CD14-positive monocyte (primary cell): ENCODE results near the gene EXOC6B. TPM values are rescaled to one million over a fixed set of nuclear protein-coding genes. Genes with fewer than 3 reads are reported as not detected.

Source experiments
- DNase-seq, 3 donors: peaks; one replicate each; pipeline ENCODE4 v3.0.0-alpha.2; 2011 to 2022
- H2AFZ ChIP-seq: 2 replicates; pipeline ENCODE4 v1.6.0; 2012; ENCODE audit warnings: mild to moderate bottlenecking, low read depth, low read length, inconsistent platforms; ENCODE audit not compliant: insufficient read depth, poor library complexity, severe bottlenecking
- H3K27ac ChIP-seq, 2 donors: 1 replicate in 1 of 2; 2 replicates in 1 of 2; pipeline ENCODE4 v1.5.1; 2012 to 2013; ENCODE audit warnings: low read length in 2 of 2, control low read depth in 1 of 2, inconsistent platforms in 1 of 2, low read depth in 1 of 2, mild to moderate bottlenecking in 1 of 2
- H3K27me3 ChIP-seq, 2 donors: one replicate each; pipeline versions ENCODE4 v1.6.0 to v1.6.1; 2011 to 2013; ENCODE audit warnings: low read length in 2 of 2; ENCODE audit not compliant: control insufficient read depth in 2 of 2, insufficient read depth in 2 of 2
- H3K36me3 ChIP-seq, 2 donors: replicated peaks in 1 of 2; 1 replicate in 1 of 2; 2 replicates in 1 of 2; pipeline versions ENCODE4 v1.5.1 to v1.6.1; 2012 to 2013; ENCODE audit warnings: low read length in 2 of 2, control low read depth in 1 of 2, inconsistent platforms in 1 of 2, mild to moderate bottlenecking in 1 of 2; ENCODE audit not compliant: insufficient read depth in 2 of 2, control insufficient read depth in 1 of 2
- H3K4me1 ChIP-seq, 2 donors: 1 replicate in 1 of 2; 2 replicates in 1 of 2; pipeline versions ENCODE4 v1.5.1 to v1.6.1; 2012 to 2013; ENCODE audit warnings: low read length in 2 of 2, control low read depth in 1 of 2, inconsistent platforms in 1 of 2, mild to moderate bottlenecking in 1 of 2, moderate library complexity in 1 of 2; ENCODE audit not compliant: insufficient read depth in 2 of 2, control insufficient read depth in 1 of 2
- H3K4me2 ChIP-seq: replicated peaks from 2 replicates; pipeline ENCODE3; 2012; ENCODE audit warnings: low read length, moderate library complexity, mild to moderate bottlenecking; ENCODE audit not compliant: poor library complexity, severe bottlenecking; ENCODE audit errors: extremely low read depth
- H3K4me3 ChIP-seq, 3 experiments: fragments of 200-600 bp in 1 of 3; sonication (generic) in 1 of 3; replicated peaks in 1 of 3; 1 replicate in 2 of 3; 2 replicates in 1 of 3; pipeline ENCODE4 v1.5.1; 2011 to 2013; ENCODE audit warnings: low read length in 3 of 3, mild to moderate bottlenecking in 3 of 3, control low read depth in 2 of 3, low read depth in 2 of 3, inconsistent platforms in 1 of 3, moderate library complexity in 1 of 3
- H3K79me2 ChIP-seq: 2 replicates; pipeline ENCODE4 v1.6.0; 2012; ENCODE audit warnings: mild to moderate bottlenecking, control low read depth, inconsistent platforms, low read length, moderate library complexity; ENCODE audit not compliant: insufficient read depth
- H3K9ac ChIP-seq: 2 replicates; pipeline ENCODE4 v1.6.0; 2017; ENCODE audit warnings: low read length, mild to moderate bottlenecking; ENCODE audit not compliant: insufficient read depth, poor library complexity, severe bottlenecking
- H3K9me3 ChIP-seq, 2 donors: replicated peaks in 1 of 2; 1 replicate in 1 of 2; 2 replicates in 1 of 2; pipeline versions ENCODE4 v1.5.1 to v1.6.1; 2012 to 2013; ENCODE audit warnings: low read length in 2 of 2, control low read depth in 1 of 2; ENCODE audit not compliant: control insufficient read depth in 1 of 2, insufficient read depth in 1 of 2
- H4K20me1 ChIP-seq: 2 replicates; pipeline ENCODE4 v1.6.0; 2012; ENCODE audit warnings: mild to moderate bottlenecking, low read length, control low read depth, moderate library complexity; ENCODE audit not compliant: insufficient read depth
- H3K27ac Mint-ChIP-seq, 7 donors: one replicate each; pipeline ENCODE4 v1.8.0; 2020; ENCODE audit warnings: mild to moderate bottlenecking in 7 of 7, mixed read lengths in 7 of 7, moderate library complexity in 6 of 7, inconsistent platforms in 2 of 7
- H3K27me3 Mint-ChIP-seq, 3 donors: one replicate each; pipeline ENCODE4 v1.8.0; 2021 to 2022; ENCODE audit warnings: low read depth in 3 of 3, mild to moderate bottlenecking in 3 of 3, mixed read lengths in 3 of 3, moderate library complexity in 3 of 3, inconsistent platforms in 1 of 3
- H3K36me3 Mint-ChIP-seq, 2 donors: one replicate each; pipeline ENCODE4 v1.8.0; 2020; ENCODE audit warnings: mixed read lengths in 2 of 2, inconsistent platforms in 1 of 2, mild to moderate bottlenecking in 1 of 2
- H3K4me1 Mint-ChIP-seq: one replicate; pipeline ENCODE4 v1.8.0; 2020; ENCODE audit warnings: mild to moderate bottlenecking, mixed read lengths
- H3K4me3 Mint-ChIP-seq, 2 donors: one replicate each; pipeline ENCODE4 v1.8.0; 2020; ENCODE audit warnings: mild to moderate bottlenecking in 2 of 2, mixed read lengths in 2 of 2, moderate library complexity in 1 of 2
- H3K9me3 Mint-ChIP-seq, 7 donors: one replicate each; pipeline ENCODE4 v1.8.0; 2020 to 2022; ENCODE audit warnings: mixed read lengths in 7 of 7, mild to moderate bottlenecking in 6 of 7, moderate library complexity in 6 of 7, inconsistent platforms in 2 of 7
- WGBS: methylation state at CpG from one replicate; pipeline ENCODE4 v1.1.5; 2013; ENCODE audit warnings: missing lambda C conversion rate; ENCODE audit not compliant: insufficient coverage; 5-methylcytosine and 5-hydroxymethylcytosine counted together
- intact Hi-C, 2 donors: fragments of 100-400 bp; cut with micrococcal nuclease; formaldehyde crosslinking; loops; one replicate each; pipeline versions ENCODE4 v1.15.0 to v1.15.1; 2023
- polyA plus RNA-seq, 3 donors: library from polyadenylated mRNA; depleted of rRNA in 1 of 3; unstranded in 2 of 3; stranded (reverse) in 1 of 3; fragments of 300-500 nt in 2 of 3; fragments of >200 nt in 1 of 3; fragmentation: Illumina TruSeq in 2 of 3; gene quantifications; 1 replicate in 2 of 3; 2 replicates in 1 of 3; pipeline ENCODE4 v1.2.3, GENCODE V29; 2012 to 2021
- TF ChIP-seq, protein P1 (sequence below): fragments of 200-600 bp; IDR thresholded peaks from one replicate; pipeline ENCODE4 v1.8.0; 2022; ENCODE audit warnings: antibody characterized with exemption, mild to moderate bottlenecking

Gene EXOC6B
- polyA plus RNA-seq, 3 donors: 1.8 to 2.8 (median 2.1) TPM

DNA sequence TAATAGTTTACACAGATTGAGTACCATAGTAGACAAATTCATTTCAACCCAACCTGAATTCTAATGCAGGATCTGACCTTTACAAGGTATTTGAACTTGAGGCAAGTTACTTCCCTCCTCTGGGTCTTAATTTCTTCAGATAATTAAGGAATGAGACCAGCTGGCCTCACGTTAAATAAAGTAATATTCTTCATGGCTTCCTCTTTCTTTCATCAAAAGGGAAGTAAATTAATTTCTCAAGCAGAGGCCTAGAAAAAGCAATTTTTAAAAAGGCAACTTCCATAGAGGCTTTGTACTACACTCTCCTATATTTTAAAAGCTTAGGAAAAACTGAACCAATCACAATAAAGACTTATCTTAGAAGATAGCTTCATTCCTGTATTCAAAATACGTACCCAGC lies 109.2 kb downstream of the EXOC6B start:
- Histone ChIP-seq H3K9ac (no peak overlapping the region), H3K36me3 (no peaks in the 10 kb centered on the region), H3K9me3 (no peaks in the 10 kb centered on the region), H3K27me3 (no peaks in the 10 kb centered on the region), H3K27ac (no peak overlapping the region), H3K4me2 (no peak overlapping the region), H3K4me1 (no peaks in the 10 kb centered on the region), H3K79me2 (no peaks in the 10 kb centered on the region), H3K4me3 (no peak overlapping the region), H2AFZ (no peak overlapping the region), H4K20me1 (no peaks in the 10 kb centered on the region)
- no peaks in the 10 kb centered on the region for H3K9me3 Mint-ChIP-seq
- H3K36me3 Mint-ChIP-seq: peaks cover 0 to 4% of the 10 kb centered on the region in 2 donors
- peak in 1 of 3 donors; percentile 1 for DNase-seq
- peaks cover 8% of the 10 kb centered on the region for H3K4me1 Mint-ChIP-seq
- H3K4me3 Mint-ChIP-seq: no peak overlapping the region
- H3K27me3 Mint-ChIP-seq: peaks cover 0 to 1% (median 0%) of the 10 kb centered on the region in 3 donors
- WGBS: no CpG with 5 or more reads among the region's 2 CpGs
- H3K27ac Mint-ChIP-seq: no peak overlapping the region
- TF ChIP-seq, protein P1, sequence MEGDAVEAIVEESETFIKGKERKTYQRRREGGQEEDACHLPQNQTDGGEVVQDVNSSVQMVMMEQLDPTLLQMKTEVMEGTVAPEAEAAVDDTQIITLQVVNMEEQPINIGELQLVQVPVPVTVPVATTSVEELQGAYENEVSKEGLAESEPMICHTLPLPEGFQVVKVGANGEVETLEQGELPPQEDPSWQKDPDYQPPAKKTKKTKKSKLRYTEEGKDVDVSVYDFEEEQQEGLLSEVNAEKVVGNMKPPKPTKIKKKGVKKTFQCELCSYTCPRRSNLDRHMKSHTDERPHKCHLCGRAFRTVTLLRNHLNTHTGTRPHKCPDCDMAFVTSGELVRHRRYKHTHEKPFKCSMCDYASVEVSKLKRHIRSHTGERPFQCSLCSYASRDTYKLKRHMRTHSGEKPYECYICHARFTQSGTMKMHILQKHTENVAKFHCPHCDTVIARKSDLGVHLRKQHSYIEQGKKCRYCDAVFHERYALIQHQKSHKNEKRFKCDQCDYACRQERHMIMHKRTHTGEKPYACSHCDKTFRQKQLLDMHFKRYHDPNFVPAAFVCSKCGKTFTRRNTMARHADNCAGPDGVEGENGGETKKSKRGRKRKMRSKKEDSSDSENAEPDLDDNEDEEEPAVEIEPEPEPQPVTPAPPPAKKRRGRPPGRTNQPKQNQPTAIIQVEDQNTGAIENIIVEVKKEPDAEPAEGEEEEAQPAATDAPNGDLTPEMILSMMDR: no peak
- intact Hi-C loops: no loop called here

- Histone ChIP-seq H3K36me3 (no peaks in the 10 kb centered on the region), H3K4me1 (no peaks in the 10 kb centered on the region), H3K27me3 (no peaks in the 10 kb centered on the region), H3K4me2 (no peak overlapping the region), H3K27ac (no peak overlapping the region), H2AFZ (no peak overlapping the region), H3K4me3 (no peak overlapping the region), H3K79me2 (no peaks in the 10 kb centered on the region), H3K9ac (no peak overlapping the region), H3K9me3 (no peaks in the 10 kb centered on the region), H4K20me1 (no peaks in the 10 kb centered on the region)
- Mint-ChIP-seq H3K4me1 (peaks cover 8% of the 10 kb centered on the region), H3K36me3 (peaks cover 0 to 4% of the 10 kb centered on the region in 2 donors), H3K9me3 (no peaks in the 10 kb centered on the region), H3K27me3 (no peaks in the 10 kb centered on the region), H3K27ac (no peak overlapping the region), H3K4me3 (no peak overlapping the region)
- intact Hi-C loops: no loop called here
- TF ChIP-seq, protein P1: no peak
- no peak for DNase-seq
Measured at GRCh38 chr2:72713857-72714256, 112.0 kb downstream of the EXOC6B start.
